GM21367 (cell line): ENCODE measurements around the gene IRX2.

Experiments
- ATAC-seq: cut with Tn5 transposase; IDR thresholded peaks from one replicate; pipeline ENCODE4 v1.9.1; 2021; ENCODE audit not compliant: unreplicated experiment

The IRX2 gene

GRCh38 chr5:2721385-2722138, 29.9 kb downstream of the IRX2 start:
- ATAC-seq, result no peak

GRCh38 chr5:2719332-2719731, 32.1 kb downstream of the IRX2 start:
- ATAC-seq, result no peak

DNA sequence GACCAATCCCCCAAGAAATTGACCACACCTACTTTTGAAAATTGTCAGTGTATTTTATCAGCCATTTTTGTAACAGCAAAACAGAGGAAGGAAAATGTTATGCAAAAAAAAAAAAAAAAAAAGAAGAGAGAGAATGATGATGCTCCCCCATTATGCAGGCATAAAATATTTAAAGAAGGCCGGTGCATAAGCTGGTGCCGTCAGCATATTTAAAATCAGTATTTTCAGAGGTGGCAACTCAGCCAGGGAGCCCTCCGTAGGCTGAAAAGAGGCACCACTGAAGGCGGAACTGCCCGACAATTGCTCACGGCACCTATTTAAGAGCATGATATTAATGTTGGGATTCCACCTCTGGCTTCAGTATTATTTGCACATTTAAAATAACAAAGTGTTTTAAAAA, 33.4 kb downstream of the IRX2 start:
- no peak for ATAC-seq

GRCh38 chr5:2715856-2716255, 35.6 kb downstream of the IRX2 start:
- no peak for ATAC-seq

- no peak for ATAC-seq
These were observed 36.7 kb downstream of the IRX2 start for GRCh38 chr5:2714805-2715204.

GRCh38 chr5:2714026-2714425, 37.5 kb downstream of the IRX2 start:
- no peak for ATAC-seq

DNA sequence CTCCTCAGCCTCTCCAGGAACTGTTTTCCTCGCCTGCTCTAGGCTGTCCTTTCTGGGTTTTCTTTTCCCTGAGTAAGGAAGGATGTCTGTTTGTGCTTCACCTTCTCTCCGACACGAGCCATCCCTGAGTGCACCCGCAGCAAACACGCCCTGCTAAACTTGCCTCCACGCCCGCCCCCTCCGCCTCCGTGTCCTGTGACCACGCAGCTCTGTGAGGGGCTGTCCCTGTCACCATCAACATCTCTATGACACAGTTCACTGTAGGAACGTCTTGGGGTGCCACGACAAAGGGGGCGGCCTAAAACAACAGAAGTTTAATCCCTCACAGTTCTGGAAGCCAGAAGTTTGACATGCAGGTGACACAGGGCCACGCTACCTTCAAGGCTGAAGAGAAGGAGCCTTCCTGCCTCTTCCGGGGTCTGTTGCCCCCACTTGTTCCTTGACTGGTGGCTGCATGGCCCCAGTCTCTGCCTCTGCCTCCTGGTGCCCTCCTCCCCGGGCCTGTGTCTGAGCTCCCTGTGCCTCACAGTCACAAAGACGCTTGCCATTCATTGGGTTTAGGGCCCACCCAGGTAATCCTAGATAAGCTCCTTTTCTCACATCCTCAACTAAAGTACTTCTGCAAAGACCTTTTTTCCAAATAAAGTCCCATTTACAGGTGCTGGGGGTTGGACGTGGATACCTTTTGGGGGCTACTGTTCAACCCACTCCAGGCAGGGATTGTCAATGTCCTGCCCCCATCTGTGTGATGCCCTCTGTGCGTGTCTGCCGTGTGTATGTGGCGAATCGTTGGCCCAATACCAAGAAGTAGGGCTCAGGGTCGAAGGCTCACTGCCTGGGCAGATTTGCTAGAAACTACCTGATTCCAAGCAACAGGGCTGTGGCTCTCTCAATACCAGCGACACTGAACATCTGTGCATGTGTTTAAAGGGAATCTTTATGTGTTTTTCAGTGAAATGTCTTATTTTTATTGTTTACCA, 39.7 kb downstream of the IRX2 start:
- ATAC-seq, result no peak

- ATAC-seq, result no peak
These were observed 40.6 kb downstream of the IRX2 start for GRCh38 chr5:2710910-2711309.

GRCh38 chr5:2709976-2710689, 41.3 kb downstream of the IRX2 start:
- no peak for ATAC-seq

GRCh38 chr5:2708751-2709150, 42.7 kb downstream of the IRX2 start:
- ATAC-seq, result no peak

GRCh38 chr5:2708132-2708531, 43.3 kb downstream of the IRX2 start:
- ATAC-seq, result no peak

- no peak for ATAC-seq
These were observed 45.6 kb downstream of the IRX2 start for GRCh38 chr5:2705861-2706260.

GRCh38 chr5:2704806-2705645, 46.5 kb downstream of the IRX2 start:
- no peak for ATAC-seq

- ATAC-seq, result no peak
These were observed 47.4 kb downstream of the IRX2 start for GRCh38 chr5:2704111-2704510.

GRCh38 chr5:2703615-2704014, 47.9 kb downstream of the IRX2 start:
- no peak for ATAC-seq

DNA sequence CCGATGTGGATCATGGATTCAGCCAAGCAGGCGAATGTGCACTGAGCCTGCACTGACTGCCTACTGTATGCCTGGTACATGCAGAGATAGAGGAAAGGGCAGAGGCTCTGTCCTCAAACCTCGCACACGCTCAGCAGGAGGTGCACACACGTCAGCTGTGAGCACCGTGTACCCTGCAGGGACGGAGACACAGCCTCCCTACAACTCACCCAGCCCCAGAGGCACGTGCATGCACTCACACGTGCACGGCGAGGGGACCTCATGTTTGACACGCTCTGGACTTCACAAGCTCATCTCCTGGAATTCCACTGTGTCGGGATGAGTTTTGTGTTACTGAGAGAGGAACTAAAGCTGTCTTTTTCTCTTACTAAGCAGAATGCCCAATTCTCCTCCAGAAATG, 48.4 kb downstream of the IRX2 start:
- ATAC-seq, result no peak

DNA sequence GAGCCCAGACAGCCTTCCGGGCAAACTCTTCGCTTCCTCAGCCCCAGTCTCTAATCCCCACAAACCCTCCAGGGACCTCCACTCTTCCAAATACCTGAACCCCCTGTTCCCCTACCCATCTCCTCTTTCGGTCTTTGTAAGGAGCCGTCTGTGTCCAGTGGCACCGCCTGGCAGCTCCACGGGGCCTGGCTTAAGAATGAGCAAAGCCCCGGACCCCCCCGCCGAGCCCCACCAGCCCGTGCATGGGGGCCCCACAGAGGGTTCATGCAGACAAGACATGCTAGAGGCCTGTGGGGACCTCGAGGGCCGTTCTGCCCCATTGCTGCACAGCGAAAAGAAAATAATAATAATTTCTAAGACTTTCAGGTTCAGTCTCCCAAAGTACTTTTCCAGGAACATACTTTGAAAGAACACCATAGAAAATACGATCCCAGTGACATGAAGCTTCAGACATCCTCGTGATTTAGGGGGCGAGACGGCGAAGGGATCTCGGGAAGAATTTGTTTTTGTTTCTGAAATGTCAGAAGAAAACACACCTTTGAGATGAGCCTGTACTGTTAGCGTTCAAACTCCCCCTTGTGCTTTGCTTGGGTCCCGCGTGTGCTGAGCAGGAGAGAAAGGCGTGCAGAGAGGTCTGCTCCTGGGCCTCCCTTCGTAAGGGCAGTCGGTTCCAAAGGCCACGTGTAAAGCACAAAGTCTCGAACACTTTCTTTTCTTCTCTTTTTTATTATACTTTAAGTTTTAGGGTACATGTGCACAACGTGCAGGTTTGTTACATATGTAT, 49.2 kb downstream of the IRX2 start:
- ATAC-seq, result no peak

- no peak for ATAC-seq
These were observed 49.9 kb downstream of the IRX2 start for GRCh38 chr5:2701592-2701991.

GRCh38 chr5:2700876-2701275, 50.6 kb downstream of the IRX2 start:
- no peak for ATAC-seq

- ATAC-seq, result no peak
These were observed 51.8 kb downstream of the IRX2 start for GRCh38 chr5:2699686-2700085.
